ENCODE data around the gene PCAT7. TPM values are rescaled to one million over a fixed set of nuclear protein-coding genes. Genes with fewer than 3 reads are reported as not detected.
A peak's percentile ranks its signal among the peaks of the same experiment; 100 is the strongest.

Gene PCAT7
- total RNA-seq, 4 donors from 2014 or later: 0.60 to 5.2 (median 1.7) TPM

- H3K4me3 ChIP-seq: no peak overlapping the region
- no peaks in the 10 kb centered on the region for H3K27me3 ChIP-seq
- H3K9me3 ChIP-seq: no peaks in the 10 kb centered on the region
- WGBS, 2 donors (ENCODE audit: low coverage in 1 of 2): 37 to 44% methylated on average over 6 to 7 of the region's 7 CpGs
- intact Hi-C loops (cut with DNase I; ENCODE audit: low total_unique reads): no loop called here
- peak; percentile 50 for DNase-seq
- in situ Hi-C loops (cut with MboI; ENCODE audit: low pct_ligation_motif_present in 1 of 4, low pct_unique_long_range_greater_than_20kb in 1 of 4, low sequenced_read_pairs in 3 of 4): no loop called here
- H3K36me3 ChIP-seq: no peaks in the 10 kb centered on the region
- peak overlapping the region; percentile 66 to 78 (median 72) for H3K27ac ChIP-seq
- no peak for TF ChIP-seq POLR2A (IDR thresholded peaks at IDR 0.05)
- no peak for TF ChIP-seq CTCF (IDR thresholded peaks at IDR 0.05)
- peak in 1 of 3 donors; percentile 18 for TF ChIP-seq POLR2AphosphoS5 (IDR thresholded peaks at IDR 0.05)
- peaks cover 11 to 39% (median 20%) of the 10 kb centered on the region in 4 donors for H3K4me1 ChIP-seq
Observed at GRCh38 chr9:94612071-94612470, 57.2 kb downstream of the PCAT7 start.

GRCh38 chr9:94613003-94613402 lies 58.1 kb downstream of the PCAT7 start:
- no peaks in the 10 kb centered on the region for H3K36me3 ChIP-seq
- H3K4me1 ChIP-seq: peaks cover 5 to 30% (median 12%) of the 10 kb centered on the region in 4 donors
- TF ChIP-seq POLR2AphosphoS5 (IDR thresholded peaks at IDR 0.05): no peak
- no peak for TF ChIP-seq CTCF (IDR thresholded peaks at IDR 0.05)
- TF ChIP-seq POLR2A (IDR thresholded peaks at IDR 0.05): no peak
- TF ChIP-seq EP300 (IDR thresholded peaks at IDR 0.05; ENCODE audit: low read depth): no peak
- in situ Hi-C loops (cut with MboI; ENCODE audit: low pct_ligation_motif_present in 1 of 4, low pct_unique_long_range_greater_than_20kb in 1 of 4, low sequenced_read_pairs in 3 of 4) (no loop called here), intact Hi-C loops (cut with DNase I; ENCODE audit: low total_unique reads) (no loop called here)
- 93% methylated on average over 3 of the region's 3 CpGs; no CpG with 5 or more reads in 1 of the 2 donors for WGBS, 2 donors (ENCODE audit: low coverage in 1 of 2)
- no peaks in the 10 kb centered on the region for H3K9me3 ChIP-seq
- no peaks in the 10 kb centered on the region for H3K27me3 ChIP-seq
- peak overlapping the region in 2 of 4 donors; percentile 70 to 75 for H3K27ac ChIP-seq
- no peak for DNase-seq
- no peak overlapping the region for H3K4me3 ChIP-seq

GRCh38 chr9:94619026-94619425 lies 64.1 kb downstream of the PCAT7 start:
- Histone ChIP-seq H3K27me3 (no peaks in the 10 kb centered on the region), H3K36me3 (no peaks in the 10 kb centered on the region), H3K4me3 (no peak overlapping the region), H3K4me1 (no peaks in the 10 kb centered on the region), H3K27ac (no peak overlapping the region), H3K9me3 (no peaks in the 10 kb centered on the region)
- TF ChIP-seq EP300 (IDR thresholded peaks at IDR 0.05; ENCODE audit: low read depth) (no peak), CTCF (IDR thresholded peaks at IDR 0.05) (no peak), POLR2A (IDR thresholded peaks at IDR 0.05) (no peak), POLR2AphosphoS5 (IDR thresholded peaks at IDR 0.05) (no peak)
- 82 to 91% methylated on average over 4 of the region's 4 CpGs for WGBS, 2 donors (ENCODE audit: low coverage in 1 of 2)
- no peak for DNase-seq
- in situ Hi-C loops (cut with MboI; ENCODE audit: low pct_ligation_motif_present in 1 of 4, low pct_unique_long_range_greater_than_20kb in 1 of 4, low sequenced_read_pairs in 3 of 4): no loop called here
- intact Hi-C loops (cut with DNase I; ENCODE audit: low total_unique reads): no loop called here

Small RNAs within 50 kb of the gene (small RNA-seq; reads per million reads assigned to genes)
- gene RNU6-669P: 0 reads per million in 4 donors

Other genes with a start within 250 kb of the PCAT7 start
- gene NUTM2F, start 226.4 kb upstream of the PCAT7 start, total RNA-seq: not detected
- not detected for gene FBP2, start 38.7 kb downstream of the PCAT7 start, total RNA-seq
- gene FBP1, start 84.4 kb downstream of the PCAT7 start, total RNA-seq: 10 to 100 TPM; 21.3 to 55.7 (median 44.6) TPM
- gene AOPEP, start 171.6 kb downstream of the PCAT7 start, total RNA-seq: 100 to 1,000 TPM in 1 of 4 donors, 10 to 100 TPM in 3; 53.0 to 129 (median 92.7) TPM

Data from transverse colon (tissue), 4 donors.